Hepatocyte (in vitro differentiated cells): ENCODE results near the gene IGDCC3. TPM values are rescaled to one million over a fixed set of nuclear protein-coding genes. Genes with fewer than 3 reads are reported as not detected.

Experiments
- DNase-seq: peaks from one replicate; pipeline ENCODE4 v3.0.0-alpha.2; 2016; ENCODE audit warnings: low spot score
- H2AFZ ChIP-seq: fragments of 200-600 bp; sonication (generic); 2 replicates; pipeline ENCODE4 v1.6.0; 2016; ENCODE audit warnings: antibody characterized with exemption, mild to moderate bottlenecking
- H3K27ac ChIP-seq: fragments of 200-600 bp; sonication (generic); 2 replicates; pipeline ENCODE4 v1.5.1; 2016; ENCODE audit warnings: mild to moderate bottlenecking
- H3K27me3 ChIP-seq: fragments of 200-600 bp; sonication (generic); 2 replicates; pipeline ENCODE4 v1.6.1; 2016
- H3K36me3 ChIP-seq: fragments of 200-600 bp; sonication (generic); replicated peaks from 2 replicates; pipeline ENCODE4 v1.5.1; 2016; ENCODE audit warnings: low read depth; ENCODE audit not compliant: insufficient read depth
- H3K4me1 ChIP-seq: fragments of 200-600 bp; sonication (generic); 2 replicates; pipeline ENCODE4 v1.5.1; 2016; ENCODE audit warnings: mild to moderate bottlenecking, moderate library complexity; ENCODE audit not compliant: insufficient read depth
- H3K4me2 ChIP-seq: fragments of 200-600 bp; sonication (generic); 2 replicates; pipeline ENCODE4 v1.6.0; 2016
- H3K4me3 ChIP-seq: fragments of 200-600 bp; sonication (generic); 2 replicates; pipeline ENCODE4 v1.5.1; 2016; ENCODE audit warnings: mild to moderate bottlenecking
- H3K79me2 ChIP-seq: fragments of 200-600 bp; sonication (generic); 2 replicates; pipeline ENCODE4 v1.6.0; 2017; ENCODE audit warnings: mild to moderate bottlenecking
- H3K9me2 ChIP-seq: fragments of 200-600 bp; sonication (generic); replicated peaks from 2 replicates; pipeline ENCODE4 v1.6.0; 2017; ENCODE audit warnings: mild to moderate bottlenecking; ENCODE audit not compliant: insufficient read depth
- H3K9me3 ChIP-seq: fragments of 200-600 bp; sonication (generic); 2 replicates; pipeline ENCODE4 v1.5.1; 2016; ENCODE audit warnings: low read depth, mild to moderate bottlenecking
- H4K20me1 ChIP-seq: fragments of 200-600 bp; sonication (generic); 2 replicates; pipeline ENCODE4 v1.6.0; 2016; ENCODE audit warnings: mild to moderate bottlenecking; ENCODE audit not compliant: insufficient read depth, poor library complexity, severe bottlenecking
- CTCF ChIP-seq: fragments of 200-600 bp; sonication (generic); IDR thresholded peaks from 2 replicates; pipeline ENCODE4 v1.5.1; 2016; ENCODE audit warnings: antibody characterized with exemption, mild to moderate bottlenecking; ENCODE audit not compliant: poor library complexity
- EZH2 ChIP-seq: fragments of 200-600 bp; sonication (generic); IDR thresholded peaks from 2 replicates; pipeline ENCODE4 v1.6.1; 2016; ENCODE audit warnings: antibody characterized with exemption, mild to moderate bottlenecking, borderline replicate concordance
- EZH2phosphoT487 ChIP-seq: fragments of 200-600 bp; sonication (generic); IDR thresholded peaks from one replicate; pipeline ENCODE4 v1.6.1; 2018; ENCODE audit warnings: antibody characterized with exemption, mild to moderate bottlenecking, low read depth, moderate library complexity; ENCODE audit not compliant: unreplicated experiment, severe bottlenecking
- WGBS: methylation state at CpG from one replicate; pipeline ENCODE4 v1.1.6; 2016; ENCODE audit warnings: low lambda C conversion rate; ENCODE audit errors: missing lambda C conversion rate; 5-methylcytosine and 5-hydroxymethylcytosine counted together
- polyA plus RNA-seq: library from polyadenylated mRNA; unstranded; fragments of >200 nt; fragmentation: Nextera tagmentation; extraction: Ambion mirVana; gene quantifications from 2 replicates; pipeline ENCODE4 v1.2.1, GENCODE V29; 2016
- total RNA-seq: library from RNA; depleted of rRNA; stranded (reverse); fragments of >200 nt; gene quantifications from 2 replicates; pipeline ENCODE4 v1.2.3, GENCODE V29; 2014

IGDCC3 gene
- total and polyA plus RNA-seq, 2 experiments from 2014 or later = 8.1 to 14.8 TPM

GRCh38 chr15:65379986-65380385, 2.2 kb upstream of the IGDCC3 start:
- TF ChIP-seq EZH2 (no peak), EZH2phosphoT487 (no peak), CTCF (no peak)
- 70% methylated on average over 2 of the region's 2 CpGs for WGBS

GRCh38 chr15:65377105-65377975, 462 bp downstream of the IGDCC3 start:
- H3K9me3 ChIP-seq = no peaks in the 10 kb centered on the region
- H3K4me2 ChIP-seq = peak overlapping the region; percentile 99
- peak overlapping the region; percentile 23 for H2AFZ ChIP-seq
- peaks cover 3% of the 10 kb centered on the region for H3K27me3 ChIP-seq
- no peaks in the 10 kb centered on the region for H3K9me2 ChIP-seq
- WGBS = under 1% methylated on average over 27 of the region's 99 CpGs
- peaks cover 13% of the 10 kb centered on the region for H3K79me2 ChIP-seq
- peak; percentile 65 for DNase-seq
- H4K20me1 ChIP-seq = no peaks in the 10 kb centered on the region
- no peaks in the 10 kb centered on the region for H3K36me3 ChIP-seq
- peaks cover 20% of the 10 kb centered on the region for H3K4me1 ChIP-seq
- TF ChIP-seq CTCF = no peak
- no peak for TF ChIP-seq EZH2
- no peak for TF ChIP-seq EZH2phosphoT487
- H3K27ac ChIP-seq = peak overlapping the region; percentile 31
- H3K4me3 ChIP-seq = peak overlapping the region; percentile 83

More at GRCh38 chr15:65379986-65380385, 2.2 kb upstream of the IGDCC3 start:
- H3K79me2 ChIP-seq = peaks cover 13% of the 10 kb centered on the region
- H3K4me1 ChIP-seq = peaks cover 15% of the 10 kb centered on the region
- no peak for DNase-seq
- H3K27me3 ChIP-seq = peaks cover 3% of the 10 kb centered on the region
- no peak overlapping the region for H3K27ac ChIP-seq
- no peak overlapping the region for H3K4me2 ChIP-seq
- no peaks in the 10 kb centered on the region for H3K9me2 ChIP-seq
- H3K36me3 ChIP-seq = no peaks in the 10 kb centered on the region
- no peaks in the 10 kb centered on the region for H3K9me3 ChIP-seq
- H2AFZ ChIP-seq = no peak overlapping the region
- H3K4me3 ChIP-seq = no peak overlapping the region
- no peaks in the 10 kb centered on the region for H4K20me1 ChIP-seq

GRCh38 chr15:65376767-65377104, 1.1 kb downstream of the IGDCC3 start:
- H3K9me3 ChIP-seq = no peaks in the 10 kb centered on the region
- 2% methylated on average over 12 of the region's 21 CpGs for WGBS
- TF ChIP-seq EZH2phosphoT487 (no peak), EZH2 (no peak), CTCF (no peak)
- H3K27me3 ChIP-seq = peaks cover 3% of the 10 kb centered on the region
- peak overlapping the region; percentile 99 for H3K4me2 ChIP-seq
- H3K4me3 ChIP-seq = peak overlapping the region; percentile 83
- peak overlapping the region; percentile 3 for H2AFZ ChIP-seq
- peaks cover 13% of the 10 kb centered on the region for H3K79me2 ChIP-seq
- no peaks in the 10 kb centered on the region for H3K36me3 ChIP-seq
- peaks cover 20% of the 10 kb centered on the region for H3K4me1 ChIP-seq
- peak; percentile 48 for DNase-seq
- no peaks in the 10 kb centered on the region for H3K9me2 ChIP-seq
- H4K20me1 ChIP-seq = no peaks in the 10 kb centered on the region
- H3K27ac ChIP-seq = no peak overlapping the region
